AG04449 (cell line): ENCODE measurements around the gene SPIRE2.
"Not testable (repeated sequence)": the region's sequence is repeated elsewhere in the genome, so short reads cannot be mapped to it uniquely, and the experiment has no call there.

Experiments
- CTCF ChIA-PET: fragments of 350-600 bp; formaldehyde crosslinking; extraction: SDS; loops from one replicate; lab custom pipeline; 2021; ENCODE audit warnings: antibody characterized with exemption; lab: Yijun Ruan, JAX
- POLR2A ChIA-PET: fragments of 400-600, 350-600 bp; formaldehyde crosslinking; extraction: SDS; loops from one replicate; lab custom pipeline; 2020; ENCODE audit warnings: antibody characterized with exemption, inconsistent platforms; lab: Yijun Ruan, JAX
- DNase-seq: peaks from one replicate; pipeline ENCODE4 v3.0.0-alpha.2; 2010; ENCODE audit warnings: low read depth, low spot score
- H3K4me3 ChIP-seq: 2 replicates; pipeline ENCODE4 v1.5.1; 2011; ENCODE audit warnings: low read depth, mild to moderate bottlenecking, control low read depth, low read length
- CTCF ChIP-seq: IDR thresholded peaks from one replicate; pipeline ENCODE4 v1.5.1; 2011; ENCODE audit warnings: mild to moderate bottlenecking, moderate library complexity, low read length, control low read depth, inconsistent platforms; ENCODE audit not compliant: insufficient read depth; ENCODE audit errors: missing control alignments

The SPIRE2 gene

GRCh38 chr16:89821438-89822187 is 6.7 kb upstream of the SPIRE2 start:
- no peak for TF ChIP-seq CTCF
- no peak overlapping the region for H3K4me3 ChIP-seq
- DNase-seq: no peak
- ChIA-PET POLR2A (no interaction called here), CTCF (interaction anchor here (1.0 kb wide), 1 partner anchor 179 kb away, joined by 3 read pairs; no protein-coding TSS in a partner anchor)

GRCh38 chr16:89822188-89823086 is 5.8 kb upstream of the SPIRE2 start:
- H3K4me3 ChIP-seq: no peak overlapping the region
- no peak for DNase-seq
- CTCF ChIA-PET: interaction anchor here (1.0 kb wide), 1 partner anchor 178 kb away, joined by 3 read pairs; no protein-coding TSS in a partner anchor
- TF ChIP-seq CTCF: no peak
- POLR2A ChIA-PET: no interaction called here

- POLR2A ChIA-PET: no interaction called here
- H3K4me3 ChIP-seq: no peak overlapping the region
- CTCF ChIA-PET: no interaction called here
- no peak for TF ChIP-seq CTCF
- DNase-seq: no peak
Observed at GRCh38 chr16:89823087-89823823, 5.0 kb upstream of the SPIRE2 start.

DNA sequence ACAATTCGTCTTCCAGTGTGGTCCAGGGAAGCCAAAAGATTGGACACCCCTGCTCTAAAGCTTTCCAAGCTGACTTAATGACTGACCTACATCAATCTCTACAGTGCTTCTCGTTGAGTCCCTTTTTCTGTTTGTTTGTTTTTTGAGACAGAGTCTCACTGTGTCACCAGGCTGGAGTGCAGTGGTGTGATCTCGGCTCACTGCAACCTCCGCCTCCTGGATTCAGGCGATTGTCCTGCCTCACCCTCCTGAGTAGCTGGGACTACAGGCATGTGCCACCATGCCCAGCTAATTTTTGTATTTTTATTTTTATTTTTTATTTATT is 4.5 kb upstream of the SPIRE2 start:
- CTCF ChIA-PET, H3K4me3 ChIP-seq, POLR2A ChIA-PET, DNase-seq: not testable (repeated sequence)

GRCh38 chr16:89826531-89827382 is 1.5 kb upstream of the SPIRE2 start:
- H3K4me3 ChIP-seq: no peak overlapping the region
- no peak for TF ChIP-seq CTCF
- CTCF ChIA-PET: interaction anchor here (1.0 kb wide), 1 partner anchor 34 kb away, joined by 3 read pairs; no protein-coding TSS in a partner anchor
- POLR2A ChIA-PET: no interaction called here
- no peak for DNase-seq
